Measurements from ENCODE around the gene TIGD4. TPM values are rescaled to one million over a fixed set of nuclear protein-coding genes. Genes with fewer than 3 reads are reported as not detected.

The TIGD4 gene
- total RNA-seq, 2 donors from 2014 or later = 0.28 TPM; not detected in 1

DNA sequence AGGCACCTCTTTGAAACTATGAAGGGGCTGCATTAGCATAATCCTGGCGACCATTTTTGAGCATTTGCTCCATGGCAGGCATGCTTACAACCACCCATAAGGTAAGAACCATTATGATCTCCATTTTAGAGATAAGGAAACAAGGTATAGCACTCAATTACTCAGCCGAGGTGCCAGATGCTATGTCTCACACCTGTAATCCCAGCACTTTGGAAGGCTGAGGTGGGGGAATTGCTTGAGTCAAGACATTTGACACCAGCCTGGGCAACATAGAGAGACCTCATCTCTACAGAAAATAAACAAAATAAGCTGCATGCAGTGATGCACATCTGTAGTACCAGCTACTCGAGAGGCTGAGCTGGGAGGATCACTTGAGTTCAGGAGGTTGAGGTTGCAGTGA, 43.6 kb downstream of the TIGD4 start:
- H3K4me3 ChIP-seq = no peak overlapping the region
- H3K36me3 ChIP-seq = no peaks in the 10 kb centered on the region
- TF ChIP-seq, protein P1, sequence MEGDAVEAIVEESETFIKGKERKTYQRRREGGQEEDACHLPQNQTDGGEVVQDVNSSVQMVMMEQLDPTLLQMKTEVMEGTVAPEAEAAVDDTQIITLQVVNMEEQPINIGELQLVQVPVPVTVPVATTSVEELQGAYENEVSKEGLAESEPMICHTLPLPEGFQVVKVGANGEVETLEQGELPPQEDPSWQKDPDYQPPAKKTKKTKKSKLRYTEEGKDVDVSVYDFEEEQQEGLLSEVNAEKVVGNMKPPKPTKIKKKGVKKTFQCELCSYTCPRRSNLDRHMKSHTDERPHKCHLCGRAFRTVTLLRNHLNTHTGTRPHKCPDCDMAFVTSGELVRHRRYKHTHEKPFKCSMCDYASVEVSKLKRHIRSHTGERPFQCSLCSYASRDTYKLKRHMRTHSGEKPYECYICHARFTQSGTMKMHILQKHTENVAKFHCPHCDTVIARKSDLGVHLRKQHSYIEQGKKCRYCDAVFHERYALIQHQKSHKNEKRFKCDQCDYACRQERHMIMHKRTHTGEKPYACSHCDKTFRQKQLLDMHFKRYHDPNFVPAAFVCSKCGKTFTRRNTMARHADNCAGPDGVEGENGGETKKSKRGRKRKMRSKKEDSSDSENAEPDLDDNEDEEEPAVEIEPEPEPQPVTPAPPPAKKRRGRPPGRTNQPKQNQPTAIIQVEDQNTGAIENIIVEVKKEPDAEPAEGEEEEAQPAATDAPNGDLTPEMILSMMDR (IDR thresholded peaks at IDR 0.05) = no peak
- H3K27me3 ChIP-seq = no peaks in the 10 kb centered on the region
- H3K4me1 ChIP-seq = no peaks in the 10 kb centered on the region
- DNase-seq (ENCODE audit: low spot score) = no peak
- H3K27ac ChIP-seq = no peak overlapping the region
- H3K9me3 ChIP-seq = no peaks in the 10 kb centered on the region

- Histone ChIP-seq H3K27me3 (no peaks in the 10 kb centered on the region), H3K4me1 (no peaks in the 10 kb centered on the region), H3K9me3 (no peaks in the 10 kb centered on the region), H3K4me3 (no peak overlapping the region), H3K27ac (no peak overlapping the region), H3K36me3 (no peaks in the 10 kb centered on the region)
- TF ChIP-seq, protein P1 (IDR thresholded peaks at IDR 0.05) = peak in 1 of 2 donors; percentile 72
- no peak for DNase-seq (ENCODE audit: low spot score)
Measured at GRCh38 chr4:152735396-152735859, 44.1 kb downstream of the TIGD4 start.

GRCh38 chr4:152734699-152735050, 44.9 kb downstream of the TIGD4 start:
- TF ChIP-seq, protein P1 (IDR thresholded peaks at IDR 0.05) = no peak

DNA sequence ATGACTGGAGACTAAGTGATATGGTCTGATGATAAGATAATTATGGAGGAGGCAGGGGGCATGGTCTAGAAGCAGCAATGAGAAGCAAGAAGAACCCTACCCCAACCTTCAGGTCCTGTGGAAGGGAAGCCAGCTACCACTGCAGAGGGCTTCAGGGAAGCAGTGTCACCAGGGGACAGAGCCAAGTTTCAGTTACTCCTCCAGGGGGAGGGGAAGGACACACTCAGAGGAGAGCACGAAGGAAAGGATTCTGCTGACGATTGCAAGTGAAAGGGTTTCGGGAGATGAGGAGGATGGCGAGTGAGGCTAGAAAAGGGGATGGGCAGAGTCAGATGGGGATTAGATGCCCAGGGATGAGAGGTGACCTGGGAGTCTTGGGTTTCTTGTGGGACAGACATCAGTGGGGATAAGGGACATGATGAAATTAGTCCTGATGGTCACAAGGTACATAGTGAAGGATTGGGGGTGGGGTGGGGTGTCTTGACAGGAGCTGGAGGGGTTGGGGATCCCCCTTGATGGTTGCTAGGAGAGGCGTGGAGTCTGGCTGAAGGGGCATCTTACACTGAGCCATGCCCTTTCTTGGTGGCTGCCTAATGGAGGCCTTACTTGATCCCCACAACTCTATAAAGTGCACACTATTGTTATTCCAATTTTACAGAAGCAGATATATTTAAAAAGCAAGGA, 45.4 kb downstream of the TIGD4 start:
- TF ChIP-seq, protein P1 (IDR thresholded peaks at IDR 0.05) = no peak
- DNase-seq (ENCODE audit: low spot score) = no peak

More at GRCh38 chr4:152734699-152735050, 44.9 kb downstream of the TIGD4 start:
- H3K4me1 ChIP-seq = no peaks in the 10 kb centered on the region
- H3K9me3 ChIP-seq = no peaks in the 10 kb centered on the region
- H3K36me3 ChIP-seq = no peaks in the 10 kb centered on the region
- H3K27ac ChIP-seq = no peak overlapping the region
- no peak overlapping the region for H3K4me3 ChIP-seq
- H3K27me3 ChIP-seq = no peaks in the 10 kb centered on the region
- DNase-seq (ENCODE audit: low spot score) = no peak

GRCh38 chr4:152731997-152732396, 47.5 kb downstream of the TIGD4 start:
- DNase-seq (ENCODE audit: low spot score) = no peak
- Histone ChIP-seq H3K27ac (no peak overlapping the region), H3K4me3 (no peak overlapping the region), H3K9me3 (no peaks in the 10 kb centered on the region), H3K27me3 (no peaks in the 10 kb centered on the region), H3K4me1 (no peaks in the 10 kb centered on the region), H3K36me3 (no peaks in the 10 kb centered on the region)
- TF ChIP-seq, protein P1 (IDR thresholded peaks at IDR 0.05) = no peak

More for the DNA sequence above, 45.4 kb downstream of the TIGD4 start:
- Histone ChIP-seq H3K9me3 (no peaks in the 10 kb centered on the region), H3K36me3 (no peaks in the 10 kb centered on the region), H3K27ac (no peak overlapping the region), H3K27me3 (no peaks in the 10 kb centered on the region), H3K4me3 (no peak overlapping the region), H3K4me1 (no peaks in the 10 kb centered on the region)

DNA sequence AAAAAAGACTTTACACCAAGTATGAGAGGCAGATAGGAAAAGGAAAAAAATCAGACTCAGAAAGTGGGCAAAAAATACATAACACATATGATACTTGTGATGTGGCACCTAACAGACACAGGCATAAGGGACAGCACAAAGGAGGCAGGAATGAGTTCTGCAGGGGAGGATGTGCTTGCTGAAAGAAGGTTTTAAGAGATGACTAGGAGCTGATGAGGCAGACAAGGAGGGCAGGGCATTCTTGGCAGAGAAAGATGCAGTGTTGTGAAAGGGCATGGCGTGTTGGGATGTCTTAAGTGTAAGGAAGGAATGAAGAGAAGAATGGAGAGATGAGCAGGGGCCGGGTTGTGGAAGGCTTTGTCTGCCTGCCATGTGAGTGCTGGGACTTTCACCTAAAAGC, 50.1 kb downstream of the TIGD4 start:
- no peak overlapping the region for H3K27ac ChIP-seq
- TF ChIP-seq, protein P1 (IDR thresholded peaks at IDR 0.05) = no peak

More for the DNA sequence above, 50.1 kb downstream of the TIGD4 start:
- no peak for DNase-seq (ENCODE audit: low spot score)
- H3K4me3 ChIP-seq = no peak overlapping the region
- no peaks in the 10 kb centered on the region for H3K27me3 ChIP-seq
- no peaks in the 10 kb centered on the region for H3K36me3 ChIP-seq
- H3K9me3 ChIP-seq = no peaks in the 10 kb centered on the region
- no peaks in the 10 kb centered on the region for H3K4me1 ChIP-seq

Data from right atrium auricular region (tissue), 2 donors.